ENCODE results near the gene ACAT2. TPM values are rescaled to one million over a fixed set of nuclear protein-coding genes. Genes with fewer than 3 reads are reported as not detected.

ACAT2 gene
- total and polyA plus RNA-seq, 5 experiments from 2014 or later = 29.4 to 38.8 (median 30.9) TPM

DNA sequence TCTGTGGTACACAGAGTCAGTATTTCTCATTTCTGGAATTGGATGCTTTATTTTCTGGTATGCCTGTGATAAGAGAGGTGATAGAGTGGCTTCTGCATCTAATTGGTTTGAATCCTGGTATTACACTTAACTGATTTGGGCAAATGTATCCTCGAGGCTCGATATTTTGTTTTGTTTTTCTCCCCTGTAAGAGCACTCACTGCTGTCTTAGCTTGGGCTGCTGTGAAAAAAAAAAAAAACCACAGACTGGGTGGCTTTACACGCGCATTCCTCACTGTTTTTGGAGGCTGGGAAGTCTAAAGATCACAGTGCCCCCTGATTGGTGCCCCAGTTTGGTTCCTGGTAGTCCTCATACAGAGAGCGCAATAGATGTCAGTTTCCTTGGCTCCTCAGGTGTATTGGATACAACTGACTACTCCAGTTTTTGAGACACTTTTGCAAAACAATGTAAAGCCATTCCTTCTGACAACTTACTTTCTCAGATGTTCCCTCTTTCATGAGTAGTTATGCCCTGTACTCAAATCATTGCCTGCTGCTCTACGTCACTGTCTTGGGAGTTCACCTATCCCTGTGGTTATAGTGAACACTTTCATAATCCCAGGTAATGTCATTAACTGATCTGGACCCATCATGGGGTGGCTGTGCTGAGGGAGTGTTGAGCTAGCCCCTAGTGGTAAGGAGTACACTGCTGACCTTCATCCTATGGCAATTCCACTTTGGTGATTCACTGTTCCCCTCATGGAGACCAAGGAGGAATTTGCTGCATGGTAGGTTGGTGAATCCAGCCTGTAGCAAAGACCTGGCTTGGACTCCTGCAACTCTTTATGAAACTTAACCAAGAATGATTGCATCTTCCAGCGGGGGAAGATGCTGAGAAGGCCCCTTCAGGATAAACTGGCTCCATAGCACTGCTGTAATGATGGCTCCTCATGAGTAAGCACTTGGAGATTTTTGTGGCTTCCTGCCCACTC, 3.5 kb upstream of the ACAT2 start:
- Mint-ChIP-seq H3K4me3 (peak overlapping the region in 3 of 10 donors; percentile 3 to 52 (median 16)), H3K4me1 (peaks cover 20 to 34% (median 26%) of the 10 kb centered on the region in 4 donors), H3K9me3 (no peaks in the 10 kb centered on the region), H3K36me3 (peaks cover 0 to 45% (median 13%) of the 10 kb centered on the region in 3 donors), H3K27me3 (no peaks in the 10 kb centered on the region), H3K27ac (peak overlapping the region in 9 of 10 donors; percentile 22 to 74 (median 51))
- POLR2A ChIA-PET = interaction anchor here (1.2 to 4.0 kb wide), 2 partner anchors 31 to 66 kb away, joined by 5 to 81 read pairs; partner anchors contain the start of gene WTAP
- DNase-seq (no peak), ATAC-seq (no peak)

DNA sequence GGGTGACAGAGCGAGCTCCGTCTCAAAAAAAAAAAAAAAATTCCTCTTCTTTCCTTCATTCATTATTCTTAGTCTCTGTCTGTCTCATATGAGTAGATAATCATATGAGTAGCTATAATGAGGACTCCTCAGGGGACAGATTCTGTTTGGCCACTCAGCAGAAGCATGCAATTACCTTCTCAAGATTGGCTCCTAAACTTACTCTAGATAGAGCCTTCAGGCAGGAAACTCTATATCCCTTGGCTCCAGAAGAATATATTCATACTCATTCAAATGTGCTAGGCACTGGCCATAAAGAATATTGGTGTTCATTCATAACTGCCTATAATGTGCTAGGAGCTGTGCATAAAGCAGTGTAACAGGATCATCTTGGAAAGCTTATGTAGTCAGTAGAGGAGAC, 2.2 kb upstream of the ACAT2 start:
- H3K9me3 Mint-ChIP-seq = no peaks in the 10 kb centered on the region
- H3K27me3 Mint-ChIP-seq = no peaks in the 10 kb centered on the region
- ATAC-seq (no peak), DNase-seq (no peak)
- peak overlapping the region; percentile 2 to 96 (median 46) for H3K27ac Mint-ChIP-seq
- peaks cover 20 to 34% (median 29%) of the 10 kb centered on the region in 4 donors for H3K4me1 Mint-ChIP-seq
- H3K36me3 Mint-ChIP-seq = peaks cover 0 to 36% (median 12%) of the 10 kb centered on the region in 3 donors
- peak overlapping the region in 9 of 10 donors; percentile 10 to 80 (median 53) for H3K4me3 Mint-ChIP-seq
- POLR2A ChIA-PET = interaction anchor here (1.1 to 4.9 kb wide), 4 partner anchors 24 to 68 kb away, joined by 4 to 81 read pairs (median 42); partner anchors contain the start of genes MRPL18, TCP1 and WTAP

DNA sequence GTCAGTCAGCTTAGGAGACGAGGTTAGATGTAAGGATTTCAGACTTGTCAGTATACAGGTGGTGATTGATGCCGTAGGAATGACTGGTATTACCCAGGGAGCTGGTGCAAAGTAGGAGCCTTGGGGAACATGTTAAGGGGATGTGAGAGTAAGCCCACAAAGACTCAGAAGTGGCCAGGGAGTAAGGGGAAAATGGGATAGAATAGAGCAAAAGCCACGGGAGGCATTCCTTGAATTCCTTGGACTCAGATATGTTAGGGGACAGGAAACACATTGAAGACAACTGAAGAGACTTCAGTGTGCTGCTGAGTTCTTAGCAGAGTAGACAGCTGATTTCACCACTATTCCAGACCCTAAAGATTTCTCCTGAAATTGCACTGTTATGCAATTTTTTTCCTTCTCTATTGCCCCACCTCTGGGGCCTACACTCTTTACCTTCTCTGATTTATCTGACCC, 1.2 kb upstream of the ACAT2 start:
- H3K36me3 Mint-ChIP-seq = peaks cover 0 to 36% (median 8%) of the 10 kb centered on the region in 3 donors
- DNase-seq = no peak
- POLR2A ChIA-PET = interaction anchor here (1.5 to 4.9 kb wide), 7 partner anchors 22 to 67 kb away, joined by 3 to 81 read pairs (median 8); partner anchors contain the start of genes MRPL18, SOD2, TCP1 and WTAP

DNA sequence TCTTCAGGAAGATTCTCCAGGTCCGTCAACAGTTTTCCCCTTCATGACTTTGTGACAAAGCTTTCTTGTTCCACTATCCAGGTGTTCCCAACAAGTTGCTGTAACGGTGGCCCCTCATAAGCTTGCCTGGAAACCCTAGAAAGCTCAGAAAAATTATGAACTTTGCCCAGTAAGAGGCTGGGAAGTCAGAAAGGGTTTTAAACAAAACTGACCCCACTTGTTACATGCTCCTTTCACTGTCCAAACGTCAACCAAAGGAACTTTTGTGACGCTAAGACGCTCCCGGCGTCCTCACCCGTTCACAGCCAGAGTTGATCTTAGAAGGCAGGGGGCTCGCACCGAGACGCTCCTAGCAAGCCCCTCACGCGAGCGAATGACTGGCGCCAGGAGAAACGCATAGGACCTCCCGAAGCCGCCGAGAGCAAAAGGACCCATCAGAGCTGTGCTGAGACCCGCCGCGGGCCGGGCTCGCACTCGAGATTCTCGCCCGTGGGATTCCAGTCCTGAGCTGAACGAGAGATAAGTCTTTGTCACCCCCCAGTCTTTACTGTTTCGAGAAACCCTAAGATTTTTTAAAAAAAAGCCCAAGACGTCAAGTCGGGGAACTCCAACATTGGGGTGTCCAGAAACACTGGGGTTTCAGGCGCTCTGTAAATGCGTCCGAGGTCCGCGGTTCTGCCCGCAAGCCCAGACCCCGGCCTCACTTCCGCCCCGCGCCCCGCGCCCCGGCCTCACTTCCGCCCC, 544 bp upstream of the ACAT2 start:
- peaks cover 20 to 34% (median 29%) of the 10 kb centered on the region in 4 donors for H3K4me1 Mint-ChIP-seq
- POLR2A ChIA-PET = interaction anchor here (0.7 to 4.9 kb wide), 15 partner anchors 9 to 73 kb away, joined by 3 to 81 read pairs (median 4); partner anchors contain the start of genes MRPL18, SOD2, TCP1 and WTAP
- H3K4me3 Mint-ChIP-seq = peak overlapping the region; percentile 91 to 97 (median 93)
- ATAC-seq (peak; percentile 21 to 34), DNase-seq (peak in 2 of 10 donors; percentile 63 to 88)
- peaks cover 0 to 34% (median 8%) of the 10 kb centered on the region in 3 donors for H3K36me3 Mint-ChIP-seq
- no peaks in the 10 kb centered on the region for H3K27me3 Mint-ChIP-seq
- no peaks in the 10 kb centered on the region for H3K9me3 Mint-ChIP-seq
- peak overlapping the region; percentile 94 to 99 (median 98) for H3K27ac Mint-ChIP-seq

More for the DNA sequence above, 1.2 kb upstream of the ACAT2 start:
- Mint-ChIP-seq H3K9me3 (no peaks in the 10 kb centered on the region), H3K27ac (peak overlapping the region; percentile 94 to 99 (median 98)), H3K4me1 (peaks cover 20 to 34% (median 28%) of the 10 kb centered on the region in 4 donors), H3K27me3 (no peaks in the 10 kb centered on the region), H3K4me3 (peak overlapping the region; percentile 91 to 97 (median 93))
- no peak for ATAC-seq

DNA sequence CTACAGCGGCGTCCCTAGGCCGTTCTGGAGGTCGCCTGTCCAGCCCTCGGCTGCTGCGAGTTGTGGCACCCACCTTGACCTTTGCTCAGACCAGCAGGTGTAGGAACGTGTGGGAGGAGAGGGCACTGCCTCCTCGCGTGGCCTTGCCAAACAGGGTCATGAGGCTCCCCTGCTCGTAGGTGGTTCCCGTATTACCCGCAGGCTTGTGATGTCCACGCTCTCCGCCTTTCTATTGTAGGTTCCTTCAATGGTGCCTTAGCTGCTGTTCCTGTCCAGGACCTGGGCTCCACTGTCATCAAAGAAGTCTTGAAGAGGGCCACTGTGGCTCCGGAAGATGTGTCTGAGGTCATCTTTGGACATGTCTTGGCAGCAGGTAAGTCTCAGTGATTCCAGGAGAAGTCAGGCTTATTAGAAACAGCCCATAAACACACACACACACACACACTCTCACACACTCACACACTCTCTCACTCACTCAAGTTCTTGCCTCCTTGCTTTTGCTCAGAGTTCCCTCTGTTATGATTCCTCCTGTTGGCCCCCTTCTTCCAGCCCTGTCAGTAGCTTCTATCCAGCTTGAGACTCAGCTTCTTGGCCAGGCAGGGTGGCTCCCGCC, 942 bp downstream of the ACAT2 start:
- H3K36me3 Mint-ChIP-seq = peaks cover 0 to 39% (median 4%) of the 10 kb centered on the region in 3 donors
- H3K27ac Mint-ChIP-seq = peak overlapping the region; percentile 85 to 99 (median 98)
- peak overlapping the region; percentile 91 to 97 (median 93) for H3K4me3 Mint-ChIP-seq
- peaks cover 20 to 34% (median 29%) of the 10 kb centered on the region in 4 donors for H3K4me1 Mint-ChIP-seq
- peak in 4 of 10 donors; percentile 17 to 66 (median 39) for DNase-seq
- peak in 1 of 2 donors; percentile 11 for ATAC-seq
- H3K27me3 Mint-ChIP-seq = no peaks in the 10 kb centered on the region
- POLR2A ChIA-PET = interaction anchor here (0.6 to 4.9 kb wide), 7 partner anchors 12 to 248 kb away, joined by 3 to 80 read pairs (median 11); partner anchors contain the start of genes MRPL18, SOD2, TCP1 and WTAP
- no peaks in the 10 kb centered on the region for H3K9me3 Mint-ChIP-seq

DNA sequence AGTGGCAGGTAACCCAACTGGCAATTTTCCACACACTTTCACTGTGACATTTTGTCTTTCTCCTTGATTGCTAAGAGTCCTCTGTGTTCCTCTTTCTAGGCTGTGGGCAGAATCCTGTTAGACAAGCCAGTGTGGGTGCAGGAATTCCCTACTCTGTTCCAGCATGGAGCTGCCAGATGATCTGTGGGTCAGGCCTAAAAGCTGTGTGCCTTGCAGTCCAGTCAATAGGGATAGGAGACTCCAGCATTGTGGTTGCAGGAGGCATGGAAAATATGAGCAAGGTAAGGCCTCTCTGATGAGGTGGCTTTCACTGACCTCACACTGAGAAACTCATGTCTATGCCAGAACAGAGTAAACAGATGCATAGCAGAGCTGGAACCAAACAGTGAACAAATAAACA, 5.1 kb downstream of the ACAT2 start:
- Mint-ChIP-seq H3K27me3 (no peaks in the 10 kb centered on the region), H3K9me3 (peaks cover 0 to 2% (median 0%) of the 10 kb centered on the region in 9 donors), H3K4me1 (peaks cover 3 to 17% (median 9%) of the 10 kb centered on the region in 4 donors), H3K4me3 (no peak overlapping the region), H3K36me3 (peaks cover 0 to 67% (median 33%) of the 10 kb centered on the region in 3 donors), H3K27ac (no peak overlapping the region)
- POLR2A ChIA-PET = interaction anchor here (0.5 to 1.2 kb wide), 2 partner anchors 11 to 22 kb away, joined by 3 to 4 read pairs; no protein-coding TSS in a partner anchor
- ATAC-seq = no peak
- no peak for DNase-seq

DNA sequence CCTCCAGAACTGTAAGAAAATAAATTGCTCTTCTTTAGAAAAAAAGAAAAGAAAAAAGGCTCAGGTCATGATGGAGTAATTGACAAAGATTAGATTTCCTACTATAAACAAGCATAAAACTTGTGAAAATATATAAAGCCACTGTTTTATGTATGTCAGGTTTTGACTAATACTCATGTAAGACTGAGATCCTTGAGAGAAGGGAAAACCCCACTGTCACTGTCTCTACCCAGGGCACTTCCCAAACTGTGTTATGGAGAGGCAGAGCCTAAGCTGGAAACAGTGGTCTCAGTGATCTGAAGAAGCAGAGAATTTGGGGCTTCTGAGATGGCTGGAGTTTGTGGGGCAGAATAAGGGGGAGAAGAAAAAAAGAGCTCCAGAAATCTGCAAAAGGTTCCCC, 7.6 kb downstream of the ACAT2 start:
- Mint-ChIP-seq H3K27ac (peak overlapping the region in 3 of 10 donors; percentile 8 to 29 (median 28)), H3K4me1 (peaks cover 0 to 6% (median 0%) of the 10 kb centered on the region in 4 donors), H3K27me3 (no peaks in the 10 kb centered on the region), H3K36me3 (peaks cover 0 to 66% (median 31%) of the 10 kb centered on the region in 3 donors), H3K9me3 (peaks cover 0 to 2% (median 0%) of the 10 kb centered on the region in 9 donors), H3K4me3 (no peak overlapping the region)
- ATAC-seq (no peak), DNase-seq (no peak)
- POLR2A ChIA-PET = no interaction called here

DNA sequence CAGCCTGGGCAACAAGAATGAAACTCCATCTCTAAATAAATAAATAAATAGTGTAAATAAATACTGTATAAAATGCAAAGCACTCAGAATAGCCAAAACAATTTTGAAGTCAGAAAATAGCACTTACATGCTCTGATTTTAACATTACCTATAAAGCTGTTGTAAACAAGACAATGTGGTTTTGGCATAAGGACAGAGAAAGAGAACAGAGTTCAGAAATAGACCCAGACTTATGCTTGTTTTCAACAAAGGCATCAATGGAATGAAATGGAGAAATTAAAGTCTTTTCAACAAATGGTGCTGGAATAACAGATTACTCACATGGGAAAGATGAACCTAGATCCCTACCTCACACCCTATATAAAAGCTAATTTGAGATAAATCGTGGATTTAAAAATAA, 10.4 kb downstream of the ACAT2 start:
- no peak for DNase-seq
- POLR2A ChIA-PET = interaction anchor here (0.9 kb wide), 1 partner anchor 10 kb away, joined by 3 read pairs; the partner anchor contains the start of gene ACAT2
- peaks cover 0 to 2% (median 0%) of the 10 kb centered on the region in 9 donors for H3K9me3 Mint-ChIP-seq

DNA sequence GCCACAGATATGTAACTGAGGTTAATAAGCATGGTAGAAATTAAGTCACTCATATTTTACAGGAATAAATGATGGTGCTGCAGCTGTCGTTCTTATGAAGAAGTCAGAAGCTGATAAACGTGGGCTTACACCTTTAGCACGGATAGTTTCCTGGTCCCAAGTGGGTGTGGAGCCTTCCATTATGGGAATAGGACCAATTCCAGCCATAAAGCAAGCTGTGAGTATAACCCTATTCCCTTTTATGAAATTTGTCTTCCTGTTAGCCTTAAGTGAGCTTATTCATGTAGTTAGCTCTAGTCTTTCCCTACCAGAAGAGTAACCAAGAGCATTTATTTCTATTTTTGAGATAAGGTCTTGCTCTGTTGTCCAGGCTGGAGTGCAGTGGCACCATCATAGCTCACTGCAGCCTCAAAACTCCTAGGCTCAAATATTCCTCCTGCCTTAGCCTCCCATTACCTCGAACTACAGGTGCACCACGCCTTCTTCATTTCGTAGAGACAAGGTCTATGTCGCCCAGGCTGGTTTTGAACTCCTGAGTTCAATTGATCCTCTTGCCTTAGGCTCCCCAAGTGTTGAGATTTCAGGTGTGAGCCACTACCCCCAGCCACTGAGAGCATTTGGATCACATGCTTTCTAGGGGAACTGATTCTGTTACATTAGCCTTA, 15.5 kb downstream of the ACAT2 start:
- no peak for DNase-seq
- peak in 1 of 2 donors; percentile 24 for ATAC-seq
- H3K36me3 Mint-ChIP-seq = peaks cover 6 to 78% (median 7%) of the 10 kb centered on the region in 3 donors
- H3K4me1 Mint-ChIP-seq = peaks cover 6 to 12% (median 7%) of the 10 kb centered on the region in 4 donors
- no peaks in the 10 kb centered on the region for H3K27me3 Mint-ChIP-seq
- no peaks in the 10 kb centered on the region for H3K9me3 Mint-ChIP-seq
- peak overlapping the region in 7 of 10 donors; percentile 11 to 84 (median 41) for H3K27ac Mint-ChIP-seq
- no peak overlapping the region for H3K4me3 Mint-ChIP-seq
- POLR2A ChIA-PET = interaction anchor here (0.7 to 1.0 kb wide), 2 partner anchors 12 to 56 kb away, joined by 3 to 4 read pairs; partner anchors contain the start of gene TCP1

More for the DNA sequence above, 10.4 kb downstream of the ACAT2 start:
- no peak overlapping the region for H3K27ac Mint-ChIP-seq
- no peak for ATAC-seq
- no peaks in the 10 kb centered on the region for H3K4me1 Mint-ChIP-seq
- H3K27me3 Mint-ChIP-seq = no peaks in the 10 kb centered on the region
- H3K36me3 Mint-ChIP-seq = peaks cover 0 to 69% (median 32%) of the 10 kb centered on the region in 3 donors
- H3K4me3 Mint-ChIP-seq = no peak overlapping the region

DNA sequence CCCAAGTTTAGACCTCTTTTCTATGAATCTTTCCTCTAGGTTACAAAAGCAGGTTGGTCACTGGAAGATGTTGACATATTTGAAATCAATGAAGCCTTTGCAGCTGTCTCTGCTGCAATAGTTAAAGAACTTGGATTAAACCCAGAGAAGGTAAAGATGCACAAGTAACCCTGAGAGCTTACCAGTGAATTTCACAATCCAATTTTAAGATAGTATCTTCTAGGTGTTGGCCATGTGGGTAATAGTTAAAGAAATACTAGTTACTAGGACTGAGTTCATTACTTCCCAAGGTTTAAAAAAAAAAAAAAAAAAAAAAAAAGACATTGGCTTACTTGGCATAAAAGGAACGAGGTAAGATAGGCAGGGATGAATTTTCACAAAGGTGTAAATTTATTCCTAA, 16.3 kb downstream of the ACAT2 start:
- DNase-seq = no peak
- H3K4me3 Mint-ChIP-seq = no peak overlapping the region
- POLR2A ChIA-PET = interaction anchor here (0.6 to 1.0 kb wide), 6 partner anchors 10 to 57 kb away, joined by 3 to 5 read pairs (median 4); partner anchors contain the start of genes TCP1 and WTAP
- H3K9me3 Mint-ChIP-seq = no peaks in the 10 kb centered on the region
- no peak for ATAC-seq
- H3K27ac Mint-ChIP-seq = peak overlapping the region in 1 of 10 donors; percentile 11
- H3K36me3 Mint-ChIP-seq = peaks cover 10 to 85% (median 14%) of the 10 kb centered on the region in 3 donors
- H3K4me1 Mint-ChIP-seq = peaks cover 12 to 20% (median 15%) of the 10 kb centered on the region in 4 donors
- H3K27me3 Mint-ChIP-seq = no peaks in the 10 kb centered on the region
